Smooth muscle cell (in vitro differentiated cells): ENCODE results near the gene FLRT1. TPM values are rescaled to one million over a fixed set of nuclear protein-coding genes. Genes with fewer than 3 reads are reported as not detected.

Experiments used
- DNase-seq: peaks from one replicate; lab custom pipeline; 2025; ENCODE audit not compliant: unreplicated experiment; lab: John Stamatoyannopoulos, UW
- H2AFZ ChIP-seq: fragments of 200-600 bp; sonication (generic); 2 replicates; pipeline ENCODE4 v1.6.0; 2016; ENCODE audit warnings: antibody characterized with exemption, low read depth, mild to moderate bottlenecking
- H3F3A ChIP-seq: fragments of 200-600 bp; sonication (generic); 2 replicates; pipeline ENCODE4 v1.6.0; 2017; ENCODE audit warnings: antibody characterized with exemption, low read depth
- H3K27ac ChIP-seq: fragments of 200-600 bp; sonication (generic); 2 replicates; pipeline ENCODE4 v1.5.1; 2016; ENCODE audit warnings: low read depth, mild to moderate bottlenecking
- H3K27me3 ChIP-seq: fragments of 200-600 bp; sonication (generic); 2 replicates; pipeline ENCODE4 v1.6.1; 2016; ENCODE audit warnings: low read depth, mild to moderate bottlenecking
- H3K36me3 ChIP-seq: fragments of 200-600 bp; sonication (generic); 2 replicates; pipeline ENCODE4 v1.5.1; 2016; ENCODE audit warnings: low read depth
- H3K4me1 ChIP-seq: fragments of 200-600 bp; sonication (generic); 2 replicates; pipeline ENCODE4 v1.5.1; 2016; ENCODE audit warnings: low read depth
- H3K4me2 ChIP-seq: fragments of 200-600 bp; sonication (generic); 2 replicates; pipeline ENCODE4 v1.6.0; 2016; ENCODE audit warnings: mild to moderate bottlenecking
- H3K4me3 ChIP-seq: fragments of 200-600 bp; sonication (generic); 2 replicates; pipeline ENCODE4 v1.5.1; 2016; ENCODE audit warnings: mild to moderate bottlenecking
- H3K79me2 ChIP-seq: fragments of 200-600 bp; sonication (generic); 2 replicates; pipeline ENCODE4 v1.6.0; 2016; ENCODE audit warnings: low read depth, mild to moderate bottlenecking
- H3K9ac ChIP-seq: fragments of 200-600 bp; sonication (generic); 2 replicates; pipeline ENCODE4 v1.6.0; 2016; ENCODE audit warnings: low read depth
- H3K9me3 ChIP-seq: fragments of 200-600 bp; sonication (generic); replicated peaks from 2 replicates; pipeline ENCODE4 v1.5.1; 2016; ENCODE audit warnings: low read depth
- H4K20me1 ChIP-seq: fragments of 200-600 bp; sonication (generic); 2 replicates; pipeline ENCODE4 v1.6.0; 2016; ENCODE audit warnings: low read depth
- CTCF ChIP-seq: fragments of 200-600 bp; sonication (generic); IDR thresholded peaks from 2 replicates; pipeline ENCODE4 v1.5.1; 2017; ENCODE audit warnings: borderline replicate concordance, mild to moderate bottlenecking, antibody characterized with exemption; ENCODE audit not compliant: insufficient read depth, poor library complexity, severe bottlenecking
- WGBS: methylation state at CpG from one replicate; pipeline ENCODE4 v1.1.7; 2016; ENCODE audit warnings: low lambda C conversion rate; 5-methylcytosine and 5-hydroxymethylcytosine counted together
- polyA plus RNA-seq: library from polyadenylated mRNA; unstranded; fragments of >200 nt; fragmentation: Nextera tagmentation; extraction: Ambion mirVana; gene quantifications from 2 replicates; pipeline ENCODE4 v1.2.1, GENCODE V29; 2016
- total RNA-seq: library from RNA; depleted of rRNA; stranded (reverse); fragments of >200 nt; gene quantifications from 2 replicates; pipeline ENCODE4 v1.2.3, GENCODE V29; 2014

FLRT1 gene
- total and polyA plus RNA-seq, 2 experiments from 2014 or later, result 0.26 to 0.76 TPM

DNA sequence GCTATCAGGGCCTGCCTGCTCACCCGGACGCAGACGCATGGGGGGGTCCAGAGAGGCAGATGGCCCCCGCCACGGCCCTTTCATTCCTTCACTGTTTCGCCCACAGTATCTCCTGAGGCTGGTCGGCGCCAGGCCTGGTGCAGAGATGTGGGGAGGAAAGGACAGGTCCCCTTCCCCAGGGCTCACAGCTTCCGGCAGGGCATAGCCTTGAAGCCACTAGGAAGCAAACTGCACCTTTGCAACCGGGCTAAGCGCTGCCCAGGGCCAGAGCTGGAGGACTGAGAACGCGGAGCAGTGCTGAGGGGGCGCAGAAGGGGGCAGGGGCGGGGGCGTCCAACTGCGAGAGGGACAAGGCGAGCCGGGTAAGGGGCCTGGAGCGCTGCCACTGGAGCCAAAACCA, 20.2 kb upstream of the FLRT1 start:
- no peak overlapping the region for H2AFZ ChIP-seq
- no peaks in the 10 kb centered on the region for H3K4me1 ChIP-seq
- no peak overlapping the region for H3K9ac ChIP-seq
- H3K27ac ChIP-seq, result no peak overlapping the region
- no peak overlapping the region for H3K4me2 ChIP-seq
- no peak overlapping the region for H3K4me3 ChIP-seq
- H3K9me3 ChIP-seq, result no peaks in the 10 kb centered on the region
- no peak for TF ChIP-seq CTCF
- 89% methylated on average over 20 of the region's 20 CpGs for WGBS
- no peaks in the 10 kb centered on the region for H3K27me3 ChIP-seq
- no peak for DNase-seq
- H3F3A ChIP-seq, result no peaks in the 10 kb centered on the region
- peaks cover 10% of the 10 kb centered on the region for H4K20me1 ChIP-seq
- H3K36me3 ChIP-seq, result no peaks in the 10 kb centered on the region
- H3K79me2 ChIP-seq, result no peaks in the 10 kb centered on the region

- 93% methylated on average over 34 of the region's 35 CpGs for WGBS
These were observed 19.5 kb upstream of the FLRT1 start for GRCh38 chr11:64015935-64016845.

GRCh38 chr11:64017945-64018224, 17.8 kb upstream of the FLRT1 start:
- DNase-seq, result no peak
- H2AFZ ChIP-seq, result no peak overlapping the region
- no peaks in the 10 kb centered on the region for H3K9me3 ChIP-seq
- no peaks in the 10 kb centered on the region for H3K36me3 ChIP-seq
- no peaks in the 10 kb centered on the region for H3F3A ChIP-seq
- 98% methylated on average over 5 of the region's 7 CpGs for WGBS
- no peaks in the 10 kb centered on the region for H3K4me1 ChIP-seq
- H3K4me2 ChIP-seq, result no peak overlapping the region
- H3K79me2 ChIP-seq, result no peaks in the 10 kb centered on the region
- H3K27ac ChIP-seq, result no peak overlapping the region
- H3K9ac ChIP-seq, result no peak overlapping the region
- peaks cover 10% of the 10 kb centered on the region for H4K20me1 ChIP-seq
- H3K4me3 ChIP-seq, result no peak overlapping the region
- no peaks in the 10 kb centered on the region for H3K27me3 ChIP-seq
- TF ChIP-seq CTCF, result no peak

More at GRCh38 chr11:64015935-64016845, 19.5 kb upstream of the FLRT1 start:
- no peak for DNase-seq
- H3K4me1 ChIP-seq, result no peaks in the 10 kb centered on the region
- no peak overlapping the region for H3K9ac ChIP-seq
- no peak overlapping the region for H3K4me3 ChIP-seq
- H3K27ac ChIP-seq, result no peak overlapping the region
- H3K27me3 ChIP-seq, result no peaks in the 10 kb centered on the region
- no peaks in the 10 kb centered on the region for H3F3A ChIP-seq
- H3K79me2 ChIP-seq, result no peaks in the 10 kb centered on the region
- peaks cover 10% of the 10 kb centered on the region for H4K20me1 ChIP-seq
- no peak for TF ChIP-seq CTCF
- H2AFZ ChIP-seq, result no peak overlapping the region
- H3K36me3 ChIP-seq, result no peaks in the 10 kb centered on the region
- H3K4me2 ChIP-seq, result no peak overlapping the region
- H3K9me3 ChIP-seq, result no peaks in the 10 kb centered on the region

DNA sequence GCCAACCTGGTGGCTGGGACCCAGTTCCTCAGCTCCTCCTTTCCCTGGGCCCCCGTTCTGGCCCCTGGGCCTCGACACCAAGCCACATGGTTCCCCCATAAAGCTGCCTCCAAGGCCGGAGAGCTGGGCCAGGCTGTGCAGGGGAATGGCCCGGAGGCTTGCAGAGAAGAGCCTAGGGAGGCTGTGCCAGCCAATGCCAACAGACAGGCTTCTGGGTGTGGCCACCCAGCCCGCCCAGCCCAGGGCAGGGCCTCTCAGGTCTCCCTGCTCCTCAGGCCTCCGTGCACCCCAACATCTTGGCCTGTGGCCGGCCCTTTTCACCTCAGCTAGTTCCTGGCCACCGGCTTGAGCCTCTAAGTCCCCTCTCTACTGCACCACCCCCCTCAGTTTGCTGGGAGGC, 17.4 kb upstream of the FLRT1 start:
- H3K27ac ChIP-seq, result no peak overlapping the region
- H3K4me2 ChIP-seq, result no peak overlapping the region
- DNase-seq, result no peak
- H3K4me1 ChIP-seq, result no peaks in the 10 kb centered on the region
- 98% methylated on average over 8 of the region's 8 CpGs for WGBS
- H4K20me1 ChIP-seq, result peaks cover 10% of the 10 kb centered on the region
- no peaks in the 10 kb centered on the region for H3K36me3 ChIP-seq
- TF ChIP-seq CTCF, result no peak
- H3K9ac ChIP-seq, result no peak overlapping the region
- H3K27me3 ChIP-seq, result no peaks in the 10 kb centered on the region
- no peak overlapping the region for H3K4me3 ChIP-seq
- no peaks in the 10 kb centered on the region for H3F3A ChIP-seq
- H3K79me2 ChIP-seq, result no peaks in the 10 kb centered on the region
- H3K9me3 ChIP-seq, result no peaks in the 10 kb centered on the region
- H2AFZ ChIP-seq, result no peak overlapping the region
